Smooth muscle cell of the coronary artery (primary cell): ENCODE data around the gene TACR1. TPM values are rescaled to one million over a fixed set of nuclear protein-coding genes. Genes with fewer than 3 reads are reported as not detected.

Source experiments
- total RNA-seq: library from RNA; depleted of rRNA; stranded (reverse); fragments of >200 nt; gene quantifications from 2 replicates; pipeline ENCODE4 v1.2.3, GENCODE V29; 2014; ENCODE audit warnings: low replicate concordance

TACR1 gene, protein sequence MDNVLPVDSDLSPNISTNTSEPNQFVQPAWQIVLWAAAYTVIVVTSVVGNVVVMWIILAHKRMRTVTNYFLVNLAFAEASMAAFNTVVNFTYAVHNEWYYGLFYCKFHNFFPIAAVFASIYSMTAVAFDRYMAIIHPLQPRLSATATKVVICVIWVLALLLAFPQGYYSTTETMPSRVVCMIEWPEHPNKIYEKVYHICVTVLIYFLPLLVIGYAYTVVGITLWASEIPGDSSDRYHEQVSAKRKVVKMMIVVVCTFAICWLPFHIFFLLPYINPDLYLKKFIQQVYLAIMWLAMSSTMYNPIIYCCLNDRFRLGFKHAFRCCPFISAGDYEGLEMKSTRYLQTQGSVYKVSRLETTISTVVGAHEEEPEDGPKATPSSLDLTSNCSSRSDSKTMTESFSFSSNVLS
- total RNA-seq, result 0.08 TPM in 1 of 2 replicates, not detected in the other

DNA sequence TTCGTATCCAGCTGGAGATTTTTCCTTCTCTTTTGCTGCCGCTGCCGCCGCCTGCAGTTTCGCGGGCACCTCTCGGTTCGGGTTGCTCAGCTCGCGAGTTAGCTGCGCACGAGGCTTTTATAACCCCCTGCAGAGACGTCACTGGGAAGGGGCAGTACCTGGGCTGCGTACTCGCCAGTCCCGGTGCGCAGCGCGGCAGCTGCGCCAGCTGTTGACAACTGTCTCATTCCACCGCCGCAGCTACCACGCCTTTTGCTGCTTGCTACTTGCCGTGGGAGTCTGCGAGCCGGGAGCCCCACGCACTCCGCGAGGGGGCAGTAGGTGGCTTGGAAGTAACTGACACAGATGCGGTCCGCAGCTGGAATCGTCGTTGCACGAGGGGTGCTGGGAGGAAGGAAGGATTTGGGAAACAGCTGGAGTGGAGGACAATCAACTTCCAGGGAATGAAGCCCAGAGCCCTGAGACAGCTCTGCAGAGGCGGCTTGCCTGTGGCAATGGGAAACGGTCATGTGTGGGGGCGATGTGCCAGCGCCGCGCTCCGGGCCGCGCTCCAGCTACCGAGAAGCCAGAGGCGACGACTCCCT is at the start of gene TACR1:
TSS of gene TACR1 (minus strand) at position 93 of the 584 bp plus-strand sequence. CDS start 586 bp downstream, outside the sequence.

Other genes starting within 250 kb of the TACR1 start
- gene POLE4, start 240.9 kb downstream of the TACR1 start, total RNA-seq, result 28.2 and 35.9 TPM in 2 replicates